Measurements from ENCODE around the gene MOV10. TPM values are rescaled to one million over a fixed set of nuclear protein-coding genes. Genes with fewer than 3 reads are reported as not detected.

MOV10 gene
- total and polyA plus RNA-seq, 9 of the 15 experiments (the other 6 are each of a cell fraction or from before 2014, with no cell fraction given), result 16.7 to 105 (median 49.5) TPM

DNA sequence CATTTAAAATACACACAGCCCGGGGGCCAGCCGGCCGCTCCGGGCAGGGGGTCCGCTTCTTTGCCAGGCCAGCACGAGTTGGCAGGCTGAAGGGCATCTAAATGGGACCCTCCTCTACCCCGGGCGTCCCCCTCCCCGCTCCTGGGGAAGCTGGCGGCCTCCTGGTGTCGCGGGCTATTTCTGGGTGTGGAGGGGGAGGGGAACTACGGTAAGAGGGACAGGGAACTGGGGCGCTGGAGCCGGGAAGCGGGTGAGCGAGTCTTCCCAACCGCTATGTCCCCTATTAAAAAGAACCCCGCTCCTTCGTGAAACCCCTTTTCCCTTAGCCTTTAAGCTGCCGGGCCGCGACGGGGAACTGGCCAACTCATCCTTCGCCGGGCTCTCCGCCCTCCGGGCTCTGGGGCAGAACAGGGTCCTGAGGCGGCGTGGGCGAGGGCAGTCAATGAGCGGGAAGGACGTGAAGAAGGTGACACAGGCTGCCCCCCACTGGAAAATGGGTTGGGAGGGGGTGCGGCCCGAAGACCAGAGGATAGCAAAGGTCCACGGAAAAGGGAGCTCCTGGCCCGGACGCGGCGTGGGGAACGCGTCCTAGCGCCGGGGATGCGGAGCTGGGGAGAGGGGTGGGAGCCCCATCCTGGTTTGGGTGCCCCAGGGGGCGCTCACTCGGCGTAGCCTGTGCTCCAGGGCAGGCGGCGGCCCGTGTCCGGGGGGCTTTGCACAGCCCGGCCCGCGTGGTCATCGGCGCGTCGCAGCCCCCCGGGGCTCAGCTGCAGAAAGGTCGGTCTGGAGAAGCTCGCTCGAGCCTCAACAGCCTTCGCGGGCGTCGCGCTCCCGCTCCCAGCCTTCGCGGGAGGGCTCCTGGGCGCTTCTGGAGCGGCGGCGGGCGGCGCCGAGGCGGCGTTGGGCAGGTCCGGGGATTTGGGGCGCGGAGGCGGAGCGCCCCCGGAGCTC lies 40.1 kb downstream of the MOV10 start (continued):
- TF ChIP-seq, protein P1, sequence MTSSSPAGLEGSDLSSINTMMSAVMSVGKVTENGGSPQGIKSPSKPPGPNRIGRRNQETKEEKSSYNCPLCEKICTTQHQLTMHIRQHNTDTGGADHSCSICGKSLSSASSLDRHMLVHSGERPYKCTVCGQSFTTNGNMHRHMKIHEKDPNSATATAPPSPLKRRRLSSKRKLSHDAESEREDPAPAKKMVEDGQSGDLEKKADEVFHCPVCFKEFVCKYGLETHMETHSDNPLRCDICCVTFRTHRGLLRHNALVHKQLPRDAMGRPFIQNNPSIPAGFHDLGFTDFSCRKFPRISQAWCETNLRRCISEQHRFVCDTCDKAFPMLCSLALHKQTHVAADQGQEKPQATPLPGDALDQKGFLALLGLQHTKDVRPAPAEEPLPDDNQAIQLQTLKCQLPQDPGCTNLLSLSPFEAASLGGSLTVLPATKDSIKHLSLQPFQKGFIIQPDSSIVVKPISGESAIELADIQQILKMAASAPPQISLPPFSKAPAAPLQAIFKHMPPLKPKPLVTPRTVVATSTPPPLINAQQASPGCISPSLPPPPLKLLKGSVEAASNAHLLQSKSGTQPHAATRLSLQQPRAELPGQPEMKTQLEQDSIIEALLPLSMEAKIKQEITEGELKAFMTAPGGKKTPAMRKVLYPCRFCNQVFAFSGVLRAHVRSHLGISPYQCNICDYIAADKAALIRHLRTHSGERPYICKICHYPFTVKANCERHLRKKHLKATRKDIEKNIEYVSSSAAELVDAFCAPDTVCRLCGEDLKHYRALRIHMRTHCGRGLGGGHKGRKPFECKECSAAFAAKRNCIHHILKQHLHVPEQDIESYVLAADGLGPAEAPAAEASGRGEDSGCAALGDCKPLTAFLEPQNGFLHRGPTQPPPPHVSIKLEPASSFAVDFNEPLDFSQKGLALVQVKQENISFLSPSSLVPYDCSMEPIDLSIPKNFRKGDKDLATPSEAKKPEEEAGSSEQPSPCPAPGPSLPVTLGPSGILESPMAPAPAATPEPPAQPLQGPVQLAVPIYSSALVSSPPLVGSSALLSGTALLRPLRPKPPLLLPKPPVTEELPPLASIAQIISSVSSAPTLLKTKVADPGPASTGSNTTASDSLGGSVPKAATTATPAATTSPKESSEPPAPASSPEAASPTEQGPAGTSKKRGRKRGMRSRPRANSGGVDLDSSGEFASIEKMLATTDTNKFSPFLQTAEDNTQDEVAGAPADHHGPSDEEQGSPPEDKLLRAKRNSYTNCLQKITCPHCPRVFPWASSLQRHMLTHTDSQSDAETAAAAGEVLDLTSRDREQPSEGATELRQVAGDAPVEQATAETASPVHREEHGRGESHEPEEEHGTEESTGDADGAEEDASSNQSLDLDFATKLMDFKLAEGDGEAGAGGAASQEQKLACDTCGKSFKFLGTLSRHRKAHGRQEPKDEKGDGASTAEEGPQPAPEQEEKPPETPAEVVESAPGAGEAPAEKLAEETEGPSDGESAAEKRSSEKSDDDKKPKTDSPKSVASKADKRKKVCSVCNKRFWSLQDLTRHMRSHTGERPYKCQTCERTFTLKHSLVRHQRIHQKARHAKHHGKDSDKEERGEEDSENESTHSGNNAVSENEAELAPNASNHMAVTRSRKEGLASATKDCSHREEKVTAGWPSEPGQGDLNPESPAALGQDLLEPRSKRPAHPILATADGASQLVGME (CRISPR knock-in tag; IDR thresholded peaks at IDR 0.05), result no peak
- TF ChIP-seq BCL6 (CRISPR knock-in tag; IDR thresholded peaks at IDR 0.05) (no peak), KLF13 (tag; IDR thresholded peaks at IDR 0.05; ENCODE audit: borderline replicate concordance, low read depth) (no peak), RBBP5 (IDR thresholded peaks at IDR 0.05; ENCODE audit: borderline replicate concordance, insufficient read depth, low read length, poor library complexity, severe bottlenecking) (peak; percentile 26), ZNF395 (CRISPR knock-in tag; IDR thresholded peaks at IDR 0.05) (no peak), GTF3C2 (IDR thresholded peaks at IDR 0.05; ENCODE audit: borderline replicate concordance, extremely low read depth, insufficient read length) (no peak), PRMT5 (CRISPR knock-in tag; IDR thresholded peaks at IDR 0.05) (no peak), HDAC2 (IDR thresholded peaks at IDR 0.05) (no peak), STAT5A (IDR thresholded peaks at IDR 0.05; ENCODE audit: borderline replicate concordance, low read length) (no peak)
